ENCODE measurements around the gene OPA1.

Gene OPA1

DNA sequence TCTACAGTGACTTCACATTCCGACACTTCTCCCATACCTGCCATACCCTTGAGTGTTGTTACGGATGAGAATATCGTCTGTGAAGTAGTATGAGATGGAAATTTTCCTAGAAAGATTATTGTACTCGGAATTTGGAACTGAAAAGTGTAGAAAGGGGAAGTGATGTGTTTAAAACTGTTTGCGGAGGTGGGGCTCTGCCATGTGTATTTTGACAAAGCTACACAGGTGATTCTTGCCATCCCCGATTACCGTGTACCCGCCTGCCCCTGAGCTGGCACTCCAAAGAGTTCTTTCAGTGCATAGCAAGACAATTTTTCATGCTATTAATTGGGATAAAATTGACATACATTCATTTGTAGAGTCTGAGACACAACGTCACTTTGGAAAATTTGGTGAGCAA, 81.7 kb downstream of the OPA1 start:
- no peak overlapping the region for H3K4me3 ChIP-seq (ENCODE audit: low read length)
- no peaks in the 10 kb centered on the region for H3K27me3 ChIP-seq (ENCODE audit: low read depth, low read length)
- peak overlapping the region; percentile 46 for H3K4me2 ChIP-seq (ENCODE audit: low read length)
- no peaks in the 10 kb centered on the region for H3K9me3 ChIP-seq (ENCODE audit: insufficient read depth, low read length)
- H3K9ac ChIP-seq (ENCODE audit: low read length) = no peak overlapping the region
- TF ChIP-seq EZH2phosphoT487 (IDR thresholded peaks at IDR 0.05; ENCODE audit: low read depth) = no peak
- TF ChIP-seq, protein P1, sequence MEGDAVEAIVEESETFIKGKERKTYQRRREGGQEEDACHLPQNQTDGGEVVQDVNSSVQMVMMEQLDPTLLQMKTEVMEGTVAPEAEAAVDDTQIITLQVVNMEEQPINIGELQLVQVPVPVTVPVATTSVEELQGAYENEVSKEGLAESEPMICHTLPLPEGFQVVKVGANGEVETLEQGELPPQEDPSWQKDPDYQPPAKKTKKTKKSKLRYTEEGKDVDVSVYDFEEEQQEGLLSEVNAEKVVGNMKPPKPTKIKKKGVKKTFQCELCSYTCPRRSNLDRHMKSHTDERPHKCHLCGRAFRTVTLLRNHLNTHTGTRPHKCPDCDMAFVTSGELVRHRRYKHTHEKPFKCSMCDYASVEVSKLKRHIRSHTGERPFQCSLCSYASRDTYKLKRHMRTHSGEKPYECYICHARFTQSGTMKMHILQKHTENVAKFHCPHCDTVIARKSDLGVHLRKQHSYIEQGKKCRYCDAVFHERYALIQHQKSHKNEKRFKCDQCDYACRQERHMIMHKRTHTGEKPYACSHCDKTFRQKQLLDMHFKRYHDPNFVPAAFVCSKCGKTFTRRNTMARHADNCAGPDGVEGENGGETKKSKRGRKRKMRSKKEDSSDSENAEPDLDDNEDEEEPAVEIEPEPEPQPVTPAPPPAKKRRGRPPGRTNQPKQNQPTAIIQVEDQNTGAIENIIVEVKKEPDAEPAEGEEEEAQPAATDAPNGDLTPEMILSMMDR (IDR thresholded peaks at IDR 0.05; ENCODE audit: low read depth, low read length) = no peak
- H3K27ac ChIP-seq (ENCODE audit: low read length) = no peak overlapping the region
- peaks cover 9% of the 10 kb centered on the region for H3K4me1 ChIP-seq (ENCODE audit: low read length)
- H4K20me1 ChIP-seq (ENCODE audit: insufficient read depth, low read length) = peaks cover 24% of the 10 kb centered on the region
- peaks cover 24% of the 10 kb centered on the region for H3K36me3 ChIP-seq (replicated peaks; ENCODE audit: low read depth, low read length)
- H3K79me2 ChIP-seq (ENCODE audit: low read length) = no peaks in the 10 kb centered on the region
- no peak overlapping the region for H2AFZ ChIP-seq (ENCODE audit: low read depth, low read length)

DNA sequence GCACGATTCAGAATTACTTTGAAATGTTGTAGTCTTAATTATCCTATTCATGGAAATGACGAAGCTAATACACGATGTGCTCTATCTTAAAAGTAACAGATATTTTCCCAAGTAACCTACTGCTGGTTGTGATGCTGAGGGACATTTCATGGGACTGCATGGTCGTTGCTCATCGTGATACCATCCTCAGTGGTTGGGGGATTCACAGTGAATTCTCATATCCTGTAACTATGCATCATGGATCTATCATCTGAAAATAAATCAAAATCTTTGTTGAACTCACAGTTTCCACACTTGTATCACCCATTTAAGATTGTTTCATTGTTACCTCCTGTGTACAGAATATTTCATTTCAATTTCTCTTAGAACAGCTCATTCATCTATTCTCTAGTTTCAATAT, 84.7 kb downstream of the OPA1 start:
- H3K36me3 ChIP-seq (replicated peaks; ENCODE audit: low read depth, low read length) = peaks cover 13% of the 10 kb centered on the region
- H3K9me3 ChIP-seq (ENCODE audit: insufficient read depth, low read length) = no peaks in the 10 kb centered on the region
- H3K9ac ChIP-seq (ENCODE audit: low read length) = no peak overlapping the region
- no peak overlapping the region for H3K27ac ChIP-seq (ENCODE audit: low read length)
- no peak for TF ChIP-seq EZH2phosphoT487 (IDR thresholded peaks at IDR 0.05; ENCODE audit: low read depth)
- TF ChIP-seq, protein P1 (IDR thresholded peaks at IDR 0.05; ENCODE audit: low read depth, low read length) = no peak
- peaks cover 24% of the 10 kb centered on the region for H4K20me1 ChIP-seq (ENCODE audit: insufficient read depth, low read length)
- no peak overlapping the region for H3K4me2 ChIP-seq (ENCODE audit: low read length)
- H2AFZ ChIP-seq (ENCODE audit: low read depth, low read length) = no peak overlapping the region
- H3K4me3 ChIP-seq (ENCODE audit: low read length) = no peak overlapping the region
- no peaks in the 10 kb centered on the region for H3K79me2 ChIP-seq (ENCODE audit: low read length)
- no peaks in the 10 kb centered on the region for H3K27me3 ChIP-seq (ENCODE audit: low read depth, low read length)
- peaks cover 9% of the 10 kb centered on the region for H3K4me1 ChIP-seq (ENCODE audit: low read length)

DNA sequence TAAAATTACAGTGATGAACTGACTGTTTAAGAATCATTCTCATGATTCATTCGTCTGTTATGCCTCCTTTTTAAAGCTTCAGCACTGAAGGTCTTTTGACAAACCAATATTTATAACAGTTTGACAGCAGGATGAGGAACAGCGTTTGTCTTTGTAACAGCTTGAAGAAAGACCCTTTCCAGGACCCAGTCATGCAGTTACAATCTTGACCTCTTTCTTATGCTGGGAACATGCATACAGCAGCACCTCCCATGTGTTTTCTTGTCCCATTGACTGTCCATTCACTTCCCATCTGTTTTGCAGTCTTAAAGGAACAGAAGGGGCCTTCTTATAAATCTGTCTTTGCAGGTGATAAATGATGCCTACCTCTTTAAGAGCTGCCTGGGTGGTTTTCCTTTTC, 87.2 kb downstream of the OPA1 start:
- no peak overlapping the region for H2AFZ ChIP-seq (ENCODE audit: low read depth, low read length)
- H3K36me3 ChIP-seq (replicated peaks; ENCODE audit: low read depth, low read length) = peaks cover 13% of the 10 kb centered on the region
- no peak for TF ChIP-seq EZH2phosphoT487 (IDR thresholded peaks at IDR 0.05; ENCODE audit: low read depth)
- TF ChIP-seq, protein P1 (IDR thresholded peaks at IDR 0.05; ENCODE audit: low read depth, low read length) = no peak
- H4K20me1 ChIP-seq (ENCODE audit: insufficient read depth, low read length) = peaks cover 9% of the 10 kb centered on the region; the same call in 1 of the 2 replicates
- no peak overlapping the region for H3K4me3 ChIP-seq (ENCODE audit: low read length)
- H3K9me3 ChIP-seq (ENCODE audit: insufficient read depth, low read length) = no peaks in the 10 kb centered on the region
- H3K27me3 ChIP-seq (ENCODE audit: low read depth, low read length) = no peaks in the 10 kb centered on the region
- no peak overlapping the region for H3K9ac ChIP-seq (ENCODE audit: low read length)
- no peaks in the 10 kb centered on the region for H3K79me2 ChIP-seq (ENCODE audit: low read length)
- H3K27ac ChIP-seq (ENCODE audit: low read length) = no peak overlapping the region
- no peaks in the 10 kb centered on the region for H3K4me1 ChIP-seq (ENCODE audit: low read length)
- no peak overlapping the region for H3K4me2 ChIP-seq (ENCODE audit: low read length)

DNA sequence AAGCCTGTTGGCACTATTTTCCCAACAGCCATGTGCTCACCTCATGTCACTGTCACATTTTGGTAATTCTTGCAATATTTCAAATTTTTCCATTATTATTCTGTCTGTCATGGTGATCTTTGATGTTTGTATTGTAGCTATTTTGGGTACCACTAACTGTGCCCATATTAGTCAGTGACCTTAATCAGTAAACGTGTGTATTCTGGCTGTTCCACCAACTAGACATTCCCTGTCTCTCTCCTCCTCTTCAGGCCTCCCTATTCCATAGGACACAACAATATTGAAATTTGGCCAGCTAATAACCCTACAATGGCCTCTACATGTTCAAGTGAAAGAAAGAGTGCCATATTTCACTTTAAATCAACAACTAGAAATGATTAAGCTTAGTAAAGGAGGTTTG, 88.6 kb downstream of the OPA1 start:
- Histone ChIP-seq H3K79me2 (ENCODE audit: low read length) (no peaks in the 10 kb centered on the region), H3K36me3 (replicated peaks; ENCODE audit: low read depth, low read length) (peaks cover 6% of the 10 kb centered on the region), H3K27ac (ENCODE audit: low read length) (no peak overlapping the region), H3K4me1 (ENCODE audit: low read length) (no peaks in the 10 kb centered on the region), H2AFZ (ENCODE audit: low read depth, low read length) (no peak overlapping the region), H4K20me1 (ENCODE audit: insufficient read depth, low read length) (no peaks in the 10 kb centered on the region), H3K27me3 (ENCODE audit: low read depth, low read length) (no peaks in the 10 kb centered on the region), H3K9ac (ENCODE audit: low read length) (no peak overlapping the region), H3K9me3 (ENCODE audit: insufficient read depth, low read length) (no peaks in the 10 kb centered on the region), H3K4me3 (ENCODE audit: low read length) (no peak overlapping the region), H3K4me2 (ENCODE audit: low read length) (no peak overlapping the region)
- TF ChIP-seq EZH2phosphoT487 (IDR thresholded peaks at IDR 0.05; ENCODE audit: low read depth) = no peak
- TF ChIP-seq, protein P1 (IDR thresholded peaks at IDR 0.05; ENCODE audit: low read depth, low read length) = no peak
